ENCODE data around the gene MRPL34. TPM values are rescaled to one million over a fixed set of nuclear protein-coding genes. Genes with fewer than 3 reads are reported as not detected.
"Not testable (repeated sequence)": the region's sequence is repeated elsewhere in the genome, so short reads cannot be mapped to it uniquely, and the experiment has no call there.

Gene MRPL34
- total RNA-seq, 1 experiment from 2014 or later: 87.7 TPM

GRCh38 chr19:17292301-17293074 is 13.2 kb upstream of the MRPL34 start:
- peaks cover 3% of the 10 kb centered on the region; the same call in 1 of the 2 replicates for H3K4me1 ChIP-seq (ENCODE audit: control insufficient read depth, insufficient read depth, low read length)
- H3K27ac ChIP-seq (ENCODE audit: low read length): peak overlapping the region; percentile 71

GRCh38 chr19:17293605-17294004 is 12.1 kb upstream of the MRPL34 start:
- no peaks in the 10 kb centered on the region for H3K9me3 ChIP-seq (ENCODE audit: control insufficient read depth, insufficient read depth, low read depth, low read length)
- H3K27ac ChIP-seq (ENCODE audit: low read length): no peak overlapping the region
- in situ Hi-C loops (cut with HindIII; ENCODE audit: low pct_unique_long_range_greater_than_20kb, low sequenced_read_pairs) (no loop called here), intact Hi-C loops (cut with micrococcal nuclease; ENCODE audit: unreplicated experiment) (no loop called here)
- BruUV-seq (replicated peaks): no TSS peak
- no peaks in the 10 kb centered on the region for H3K36me3 ChIP-seq (ENCODE audit: control insufficient read depth, insufficient read depth, low read length)
- no peak for TF ChIP-seq SIN3A (IDR thresholded peaks at IDR 0.05; ENCODE audit: borderline replicate concordance, insufficient read depth, low read depth, low read length)
- H3K27me3 ChIP-seq (ENCODE audit: control insufficient read depth, insufficient read depth, low read length): no peaks in the 10 kb centered on the region
- POLR2A ChIA-PET: no interaction called here
- H3K4me1 ChIP-seq (ENCODE audit: control insufficient read depth, insufficient read depth, low read length): peaks cover 3% of the 10 kb centered on the region; the same call in 1 of the 2 replicates
- CTCF ChIA-PET: interaction anchor here (0.7 to 1.4 kb wide), 3 partner anchors 12 to 175 kb away, joined by 3 to 8 read pairs (median 8); partner anchors contain the start of gene MRPL34
- DNase-seq (ENCODE audit: low read depth, low spot score): no peak
- no peak overlapping the region for H3K4me3 ChIP-seq (ENCODE audit: low read depth in 2 of 2, low read length in 2 of 2)
- no peak for ATAC-seq

More at GRCh38 chr19:17292301-17293074, 13.2 kb upstream of the MRPL34 start:
- Histone ChIP-seq H3K4me3 (ENCODE audit: low read depth in 2 of 2, low read length in 2 of 2) (peak overlapping the region; percentile 52 to 59), H3K36me3 (ENCODE audit: control insufficient read depth, insufficient read depth, low read length) (no peaks in the 10 kb centered on the region), H3K27me3 (ENCODE audit: control insufficient read depth, insufficient read depth, low read length) (no peaks in the 10 kb centered on the region), H3K9me3 (ENCODE audit: control insufficient read depth, insufficient read depth, low read depth, low read length) (no peaks in the 10 kb centered on the region)
- ATAC-seq (peak; percentile 93), DNase-seq (ENCODE audit: low read depth, low spot score) (peak; percentile 72)
- TF ChIP-seq CTCF (IDR thresholded peaks at IDR 0.05) (peak; percentile 82), POLR2AphosphoS5 (IDR thresholded peaks at IDR 0.05; ENCODE audit: low read depth, low read length) (peak; percentile 46; the same call in 1 of the 2 replicates), TCF7L2 (IDR thresholded peaks at IDR 0.05; ENCODE audit: low read depth, low read length) (no peak)
- in situ Hi-C loops (cut with HindIII; ENCODE audit: low pct_unique_long_range_greater_than_20kb, low sequenced_read_pairs) (no loop called here), intact Hi-C loops (cut with micrococcal nuclease; ENCODE audit: unreplicated experiment) (no loop called here)
- BruUV-seq (replicated peaks): no TSS peak
- POLR2A ChIA-PET: interaction anchor here (0.7 kb wide), 2 partner anchors 13 kb away, joined by 3 to 4 read pairs; partner anchors contain the start of gene MRPL34
- CTCF ChIA-PET: interaction anchor here (0.7 to 1.4 kb wide), 7 partner anchors 13 to 176 kb away, joined by 3 to 10 read pairs (median 5); partner anchors contain the start of genes MRPL34 and NR2F6

- no peaks in the 10 kb centered on the region for H3K27me3 ChIP-seq (ENCODE audit: control insufficient read depth, insufficient read depth, low read length)
- no peak for DNase-seq (ENCODE audit: low read depth, low spot score)
- intact Hi-C loops (cut with micrococcal nuclease; ENCODE audit: unreplicated experiment): no loop called here
- no peaks in the 10 kb centered on the region for H3K36me3 ChIP-seq (ENCODE audit: control insufficient read depth, insufficient read depth, low read length)
- ATAC-seq: no peak
- no peak overlapping the region for H3K4me3 ChIP-seq (ENCODE audit: low read depth in 2 of 2, low read length in 2 of 2)
- in situ Hi-C loops (cut with HindIII; ENCODE audit: low pct_unique_long_range_greater_than_20kb, low sequenced_read_pairs): no loop called here
- ChIA-PET POLR2A (no interaction called here), CTCF (interaction anchor here (1.4 kb wide), 1 partner anchor 11 kb away, joined by 8 read pairs; the partner anchor contains the start of gene MRPL34)
- no peak for TF ChIP-seq SIN3A (IDR thresholded peaks at IDR 0.05; ENCODE audit: borderline replicate concordance, insufficient read depth, low read depth, low read length)
- no peak for TF ChIP-seq POLR2AphosphoS5 (IDR thresholded peaks at IDR 0.05; ENCODE audit: low read depth, low read length)
- no peak for TF ChIP-seq REST (IDR thresholded peaks at IDR 0.05; ENCODE audit: insufficient read depth in 1 of 2, low read depth in 2 of 2, low read length in 1 of 2)
- TF ChIP-seq TCF7L2 (IDR thresholded peaks at IDR 0.05; ENCODE audit: low read depth, low read length): no peak
- no peak for TF ChIP-seq CTCF (IDR thresholded peaks at IDR 0.05)
- no peak overlapping the region for H3K27ac ChIP-seq (ENCODE audit: low read length)
- H3K4me1 ChIP-seq (ENCODE audit: control insufficient read depth, insufficient read depth, low read length): peaks cover 3% of the 10 kb centered on the region; the same call in 1 of the 2 replicates
- H3K9me3 ChIP-seq (ENCODE audit: control insufficient read depth, insufficient read depth, low read depth, low read length): no peaks in the 10 kb centered on the region
- no TSS peak for BruUV-seq (replicated peaks)
Observed at GRCh38 chr19:17294051-17294891, 11.4 kb upstream of the MRPL34 start.

- H3K9me3 ChIP-seq (ENCODE audit: control insufficient read depth, insufficient read depth, low read depth, low read length); H3K4me3 ChIP-seq (ENCODE audit: low read depth in 2 of 2, low read length in 2 of 2); DNase-seq (ENCODE audit: low read depth, low spot score); intact Hi-C loops (cut with micrococcal nuclease; ENCODE audit: unreplicated experiment); in situ Hi-C loops (cut with HindIII; ENCODE audit: low pct_unique_long_range_greater_than_20kb, low sequenced_read_pairs); H3K27me3 ChIP-seq (ENCODE audit: control insufficient read depth, insufficient read depth, low read length); POLR2A ChIA-PET; H3K4me1 ChIP-seq (ENCODE audit: control insufficient read depth, insufficient read depth, low read length); BruUV-seq (replicated peaks); CTCF ChIA-PET; H3K27ac ChIP-seq (ENCODE audit: low read length); H3K36me3 ChIP-seq (ENCODE audit: control insufficient read depth, insufficient read depth, low read length); ATAC-seq: not testable (repeated sequence)
Observed at GRCh38 chr19:17295551-17295950, 10.1 kb upstream of the MRPL34 start.
